ENCODE data around the gene NOD2.

DNA sequence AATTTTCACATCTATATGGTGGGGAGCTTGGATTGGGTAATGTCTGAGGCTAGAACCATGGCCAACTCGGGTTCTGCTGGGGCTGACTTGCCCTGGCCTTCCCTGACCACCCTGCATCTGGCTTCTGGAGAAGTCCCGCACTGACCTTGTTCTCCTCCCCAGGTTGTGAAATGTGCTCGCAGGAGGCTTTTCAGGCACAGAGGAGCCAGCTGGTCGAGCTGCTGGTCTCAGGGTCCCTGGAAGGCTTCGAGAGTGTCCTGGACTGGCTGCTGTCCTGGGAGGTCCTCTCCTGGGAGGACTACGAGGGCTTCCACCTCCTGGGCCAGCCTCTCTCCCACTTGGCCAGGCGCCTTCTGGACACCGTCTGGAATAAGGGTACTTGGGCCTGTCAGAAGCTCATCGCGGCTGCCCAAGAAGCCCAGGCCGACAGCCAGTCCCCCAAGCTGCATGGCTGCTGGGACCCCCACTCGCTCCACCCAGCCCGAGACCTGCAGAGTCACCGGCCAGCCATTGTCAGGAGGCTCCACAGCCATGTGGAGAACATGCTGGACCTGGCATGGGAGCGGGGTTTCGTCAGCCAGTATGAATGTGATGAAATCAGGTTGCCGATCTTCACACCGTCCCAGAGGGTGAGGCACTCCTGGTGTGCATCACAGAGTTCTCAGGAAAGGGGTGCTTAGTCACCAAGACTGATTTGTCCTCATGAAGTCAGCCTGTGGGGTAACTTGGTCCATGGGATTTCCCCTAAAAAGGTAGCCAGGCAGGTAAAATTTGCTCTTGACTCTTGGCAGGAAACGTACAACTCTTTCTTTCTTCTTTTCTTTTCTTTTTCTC is 6.1 kb downstream of the NOD2 start:
- TF ChIP-seq TEAD4 (CRISPR knock-in tag; IDR thresholded peaks at IDR 0.05) = no peak
- TF ChIP-seq ZNF232 (CRISPR knock-in tag; IDR thresholded peaks at IDR 0.05) = no peak
- no peak for TF ChIP-seq NR1H2 (CRISPR knock-in tag; IDR thresholded peaks at IDR 0.05)
- TF ChIP-seq, protein P1, sequence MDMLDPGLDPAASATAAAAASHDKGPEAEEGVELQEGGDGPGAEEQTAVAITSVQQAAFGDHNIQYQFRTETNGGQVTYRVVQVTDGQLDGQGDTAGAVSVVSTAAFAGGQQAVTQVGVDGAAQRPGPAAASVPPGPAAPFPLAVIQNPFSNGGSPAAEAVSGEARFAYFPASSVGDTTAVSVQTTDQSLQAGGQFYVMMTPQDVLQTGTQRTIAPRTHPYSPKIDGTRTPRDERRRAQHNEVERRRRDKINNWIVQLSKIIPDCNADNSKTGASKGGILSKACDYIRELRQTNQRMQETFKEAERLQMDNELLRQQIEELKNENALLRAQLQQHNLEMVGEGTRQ (CRISPR knock-in tag; IDR thresholded peaks at IDR 0.05) = no peak
- TF ChIP-seq, protein P2, sequence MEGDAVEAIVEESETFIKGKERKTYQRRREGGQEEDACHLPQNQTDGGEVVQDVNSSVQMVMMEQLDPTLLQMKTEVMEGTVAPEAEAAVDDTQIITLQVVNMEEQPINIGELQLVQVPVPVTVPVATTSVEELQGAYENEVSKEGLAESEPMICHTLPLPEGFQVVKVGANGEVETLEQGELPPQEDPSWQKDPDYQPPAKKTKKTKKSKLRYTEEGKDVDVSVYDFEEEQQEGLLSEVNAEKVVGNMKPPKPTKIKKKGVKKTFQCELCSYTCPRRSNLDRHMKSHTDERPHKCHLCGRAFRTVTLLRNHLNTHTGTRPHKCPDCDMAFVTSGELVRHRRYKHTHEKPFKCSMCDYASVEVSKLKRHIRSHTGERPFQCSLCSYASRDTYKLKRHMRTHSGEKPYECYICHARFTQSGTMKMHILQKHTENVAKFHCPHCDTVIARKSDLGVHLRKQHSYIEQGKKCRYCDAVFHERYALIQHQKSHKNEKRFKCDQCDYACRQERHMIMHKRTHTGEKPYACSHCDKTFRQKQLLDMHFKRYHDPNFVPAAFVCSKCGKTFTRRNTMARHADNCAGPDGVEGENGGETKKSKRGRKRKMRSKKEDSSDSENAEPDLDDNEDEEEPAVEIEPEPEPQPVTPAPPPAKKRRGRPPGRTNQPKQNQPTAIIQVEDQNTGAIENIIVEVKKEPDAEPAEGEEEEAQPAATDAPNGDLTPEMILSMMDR (IDR thresholded peaks at IDR 0.05) = no peak
